Tibial nerve (tissue), 4 donors: ENCODE results near the gene CDH24.

Source experiments
- CTCF ChIP-seq, 5 experiments: fragments of 200-600 bp in 3 of 5; fragments of 450-650 bp in 2 of 5; sonication (generic) in 3 of 5; IDR thresholded peaks; one replicate each; pipeline ENCODE4 v1.5.1; 2016 to 2019; ENCODE audit warnings: antibody characterized with exemption in 5 of 5, mild to moderate bottlenecking in 3 of 5, moderate library complexity in 2 of 5
- EP300 ChIP-seq, 2 donors: sonication (generic); formaldehyde crosslinking; IDR thresholded peaks; one replicate each; pipeline ENCODE4 v1.6.1; 2017; ENCODE audit warnings: antibody characterized with exemption in 2 of 2, mild to moderate bottlenecking in 1 of 2
- POLR2A ChIP-seq, 2 donors: fragments of 450-650 bp; IDR thresholded peaks; one replicate each; pipeline ENCODE4 v1.6.1; 2017; ENCODE audit warnings: antibody characterized with exemption in 2 of 2, mild to moderate bottlenecking in 2 of 2, moderate library complexity in 2 of 2

DNA sequence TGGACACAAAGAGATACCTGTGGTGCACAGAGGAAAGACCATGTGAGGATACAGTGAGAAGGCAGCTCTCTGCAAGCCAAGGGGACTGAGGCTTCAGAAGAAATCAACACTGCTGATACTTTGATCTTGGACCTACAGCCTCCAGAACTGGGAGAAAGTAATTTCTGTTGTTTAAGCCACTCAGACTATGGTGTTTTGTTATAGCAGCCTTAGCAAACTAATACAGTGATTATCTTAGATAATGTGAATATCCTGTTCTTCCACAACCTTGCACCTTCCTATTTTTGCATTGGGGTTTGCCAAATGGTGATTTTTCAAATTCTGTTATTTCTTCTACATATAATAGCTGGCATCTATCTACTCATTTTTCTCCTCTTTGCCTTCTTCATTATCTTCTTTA is 39.2 kb downstream of the CDH24 start:
- TF ChIP-seq CTCF (IDR thresholded peaks at IDR 0.05) (no peak), POLR2A (IDR thresholded peaks at IDR 0.05) (no peak), EP300 (IDR thresholded peaks at IDR 0.05) (no peak)
